ENCODE data around the gene OVCA2.
"Not testable (repeated sequence)": the region's sequence is repeated elsewhere in the genome, so short reads cannot be mapped to it uniquely, and the experiment has no call there.

The OVCA2 gene

GRCh38 chr17:2041561-2042389 is at the start of gene OVCA2:
Gene OVCA2 (plus strand): TSS chr17:2042022. CDS start chr17:2042048, 26 bp downstream.
- peak; percentile 95 for DNase-seq (ENCODE audit: low read depth, low spot score)

GRCh38 chr17:1992541-1992940 is 49.3 kb upstream of the OVCA2 start:
- no peak for DNase-seq (ENCODE audit: low read depth, low spot score)

GRCh38 chr17:1994707-1995106 is 47.1 kb upstream of the OVCA2 start:
- no peak for DNase-seq (ENCODE audit: low read depth, low spot score)

DNA sequence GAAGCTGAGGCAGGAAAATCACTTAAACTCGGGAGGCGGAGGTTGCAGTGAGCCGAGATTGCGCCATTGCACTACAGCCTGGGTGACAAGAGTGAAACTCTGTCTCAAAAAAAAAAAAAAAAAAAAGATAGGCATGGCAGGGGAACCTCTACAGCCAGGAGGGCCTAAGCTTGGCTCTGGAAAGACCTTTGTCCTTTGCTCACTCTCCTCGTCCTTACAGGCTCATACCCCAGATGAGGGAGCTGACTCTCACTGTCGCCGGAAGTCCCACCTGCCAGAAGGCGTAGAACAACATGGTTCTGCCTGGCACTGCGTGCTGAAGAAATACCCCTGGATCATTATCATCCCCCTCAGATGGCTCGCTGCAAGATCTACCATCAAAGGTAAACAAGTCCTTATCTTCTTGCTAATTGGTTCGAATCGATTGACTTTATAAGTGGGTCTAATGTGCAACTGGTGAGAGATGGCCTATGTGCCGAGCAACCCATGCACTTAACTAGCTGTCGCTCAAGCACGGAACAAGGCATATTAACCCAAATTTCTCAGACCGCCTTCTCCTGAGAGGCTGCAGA is 46.4 kb upstream of the OVCA2 start:
- DNase-seq (ENCODE audit: low read depth, low spot score): no peak

DNA sequence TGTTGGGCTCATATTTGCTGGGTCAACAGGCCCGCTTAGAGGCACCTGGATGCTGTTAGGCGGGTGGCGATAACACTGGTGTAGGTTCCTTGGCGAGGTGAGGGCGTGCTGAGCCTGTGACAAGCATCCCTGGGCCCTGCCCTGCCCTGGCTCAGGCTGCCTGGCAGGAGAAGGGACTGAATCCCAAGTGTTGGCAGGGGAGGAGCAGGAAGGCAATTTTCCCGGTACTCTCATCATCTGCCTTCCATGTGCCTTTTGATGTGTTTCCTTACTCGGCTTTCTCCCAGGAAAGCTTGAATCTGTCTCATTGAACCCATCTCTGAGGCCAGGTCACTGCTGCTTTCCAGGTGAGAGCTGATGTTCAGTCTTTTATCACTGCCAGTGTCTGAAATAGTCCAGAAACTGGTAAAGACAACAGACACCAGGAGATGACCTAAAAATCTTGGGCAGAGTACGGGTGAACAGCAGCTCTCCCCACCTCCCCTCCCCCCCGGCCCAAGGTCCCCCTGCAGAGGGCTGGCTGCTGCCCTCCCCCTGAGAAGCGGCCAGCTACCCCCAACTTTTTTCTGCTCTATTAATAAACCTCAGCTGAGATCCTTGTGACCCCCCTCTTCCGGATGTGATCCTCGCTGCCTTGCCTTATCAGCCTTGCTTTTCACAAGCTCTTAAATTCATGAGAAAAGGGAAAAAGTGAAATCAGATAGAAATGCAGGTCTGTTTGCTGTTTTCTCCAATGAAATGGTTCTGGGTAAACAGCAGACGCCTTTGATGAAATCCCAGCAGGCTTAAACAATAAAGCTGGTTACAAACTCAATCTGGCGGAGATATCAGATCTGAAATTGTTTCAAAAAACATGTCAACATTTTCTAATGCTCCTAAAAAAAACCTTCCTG is 45.7 kb upstream of the OVCA2 start:
- DNase-seq (ENCODE audit: low read depth, low spot score): no peak

GRCh38 chr17:1996800-1997288 is 45.0 kb upstream of the OVCA2 start:
- DNase-seq (ENCODE audit: low read depth, low spot score): no peak

DNA sequence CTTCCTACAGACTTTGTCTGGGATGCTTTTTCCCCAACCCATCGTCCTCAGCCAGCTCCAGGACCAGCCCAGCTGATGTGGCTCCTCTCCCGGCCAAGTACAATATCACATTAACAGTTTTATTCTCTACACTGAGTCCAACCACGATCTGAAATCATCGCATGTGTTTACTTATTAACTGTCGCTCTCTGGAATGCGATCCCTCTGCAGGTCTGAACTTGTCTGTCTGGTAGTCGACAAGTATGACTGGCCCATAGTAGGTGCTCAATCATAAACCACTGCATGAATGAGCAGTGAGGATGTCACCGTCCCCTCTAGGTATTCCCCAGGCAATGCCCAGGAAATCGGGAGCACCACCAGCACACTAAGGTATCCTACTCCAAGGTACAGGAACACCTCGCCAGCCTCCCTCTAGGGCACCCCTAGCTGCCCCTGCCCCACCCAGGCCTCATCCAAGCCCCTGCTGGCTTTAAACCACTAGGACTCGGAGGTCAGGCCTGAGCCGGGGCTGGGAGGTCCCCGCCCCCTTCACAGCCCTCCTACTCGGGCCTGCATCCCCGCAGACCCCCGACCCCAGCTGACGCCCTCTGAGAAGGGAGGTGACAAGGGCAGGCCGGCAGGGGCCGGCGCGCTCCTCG is 44.4 kb upstream of the OVCA2 start:
- no peak for DNase-seq (ENCODE audit: low read depth, low spot score)

- no peak for DNase-seq (ENCODE audit: low read depth, low spot score)
Measured at GRCh38 chr17:1997927-1998742, 43.7 kb upstream of the OVCA2 start.

DNA sequence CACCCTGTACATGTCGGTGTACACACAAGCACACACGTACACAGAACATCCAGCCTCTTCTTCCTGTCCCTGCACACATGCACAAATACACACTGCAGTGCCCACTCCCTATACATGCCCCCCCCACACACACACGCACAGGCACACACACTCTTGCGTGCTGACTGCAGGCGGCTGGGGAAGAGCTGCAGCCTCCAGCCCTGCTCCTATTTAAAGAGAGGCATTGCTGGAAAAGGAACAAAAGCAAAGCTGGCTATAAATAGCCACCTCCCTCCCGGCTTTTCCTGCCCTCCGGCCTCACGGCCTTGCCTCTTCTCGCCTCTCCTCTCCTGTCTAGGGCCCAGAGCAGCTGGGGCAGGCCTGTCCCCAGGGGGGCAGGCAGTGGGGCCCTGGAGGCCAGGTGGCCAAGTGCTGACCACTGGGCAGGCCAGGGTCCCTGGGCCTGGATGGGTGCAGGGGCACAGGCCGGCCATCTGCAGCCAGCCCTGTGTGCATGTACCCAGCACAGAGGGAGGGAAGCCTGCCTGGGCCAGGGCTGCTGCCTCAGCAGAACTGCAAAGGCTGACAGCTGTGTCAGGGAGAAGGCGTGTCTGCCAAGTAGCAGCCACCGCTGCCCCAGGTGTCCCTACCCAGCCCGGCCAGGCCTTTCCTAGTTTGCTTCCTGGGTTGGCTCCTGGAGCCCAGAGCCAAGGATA is 42.1 kb upstream of the OVCA2 start:
- no peak for DNase-seq (ENCODE audit: low read depth, low spot score)

GRCh38 chr17:2002767-2003329 is 39.0 kb upstream of the OVCA2 start:
- no peak for DNase-seq (ENCODE audit: low read depth, low spot score)

DNA sequence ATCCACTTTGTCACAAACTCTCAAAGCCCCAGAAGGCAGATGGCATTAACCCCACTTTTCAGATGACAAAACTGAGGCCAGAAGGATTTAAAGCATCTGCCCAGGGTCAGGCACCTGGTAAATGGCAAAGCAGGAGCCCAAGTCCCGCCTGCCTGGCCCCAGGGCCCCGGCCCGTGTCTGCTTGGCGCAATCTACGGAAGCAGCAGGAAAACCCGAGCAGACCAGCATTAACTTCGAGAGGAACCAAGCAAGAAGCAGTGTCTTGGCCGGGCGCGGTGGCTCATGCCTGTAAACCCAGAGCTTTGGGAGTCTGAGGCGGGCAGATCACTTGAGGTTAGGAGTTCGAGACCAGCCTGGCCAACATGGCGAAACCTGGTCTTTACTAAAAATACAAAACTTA is 38.3 kb upstream of the OVCA2 start:
- DNase-seq (ENCODE audit: low read depth, low spot score): no peak

- no peak for DNase-seq (ENCODE audit: low read depth, low spot score)
Measured at GRCh38 chr17:2004435-2004952, 37.3 kb upstream of the OVCA2 start.

- no peak for DNase-seq (ENCODE audit: low read depth, low spot score)
Measured at GRCh38 chr17:2008332-2009126, 33.3 kb upstream of the OVCA2 start.

DNA sequence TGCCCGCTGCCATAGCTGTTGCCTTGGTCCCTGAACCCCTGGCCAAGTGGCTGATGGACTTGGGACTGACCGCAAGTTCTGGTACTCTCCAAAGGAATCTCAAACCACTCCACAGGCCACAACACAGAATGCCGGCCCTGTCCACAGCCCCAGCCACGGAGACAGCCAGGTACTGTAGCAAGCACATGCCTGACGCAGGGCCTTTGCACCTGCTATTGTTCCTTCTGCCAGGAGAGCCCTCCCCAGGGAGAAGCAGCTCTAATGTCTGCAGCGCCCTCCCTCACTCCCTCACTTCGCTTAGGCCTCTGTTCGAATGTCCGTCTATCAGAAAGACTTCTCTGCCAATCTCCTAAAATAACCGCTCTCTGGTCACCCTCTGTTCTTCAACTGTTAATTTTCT is 32.1 kb upstream of the OVCA2 start:
- no peak for DNase-seq (ENCODE audit: low read depth, low spot score)

DNA sequence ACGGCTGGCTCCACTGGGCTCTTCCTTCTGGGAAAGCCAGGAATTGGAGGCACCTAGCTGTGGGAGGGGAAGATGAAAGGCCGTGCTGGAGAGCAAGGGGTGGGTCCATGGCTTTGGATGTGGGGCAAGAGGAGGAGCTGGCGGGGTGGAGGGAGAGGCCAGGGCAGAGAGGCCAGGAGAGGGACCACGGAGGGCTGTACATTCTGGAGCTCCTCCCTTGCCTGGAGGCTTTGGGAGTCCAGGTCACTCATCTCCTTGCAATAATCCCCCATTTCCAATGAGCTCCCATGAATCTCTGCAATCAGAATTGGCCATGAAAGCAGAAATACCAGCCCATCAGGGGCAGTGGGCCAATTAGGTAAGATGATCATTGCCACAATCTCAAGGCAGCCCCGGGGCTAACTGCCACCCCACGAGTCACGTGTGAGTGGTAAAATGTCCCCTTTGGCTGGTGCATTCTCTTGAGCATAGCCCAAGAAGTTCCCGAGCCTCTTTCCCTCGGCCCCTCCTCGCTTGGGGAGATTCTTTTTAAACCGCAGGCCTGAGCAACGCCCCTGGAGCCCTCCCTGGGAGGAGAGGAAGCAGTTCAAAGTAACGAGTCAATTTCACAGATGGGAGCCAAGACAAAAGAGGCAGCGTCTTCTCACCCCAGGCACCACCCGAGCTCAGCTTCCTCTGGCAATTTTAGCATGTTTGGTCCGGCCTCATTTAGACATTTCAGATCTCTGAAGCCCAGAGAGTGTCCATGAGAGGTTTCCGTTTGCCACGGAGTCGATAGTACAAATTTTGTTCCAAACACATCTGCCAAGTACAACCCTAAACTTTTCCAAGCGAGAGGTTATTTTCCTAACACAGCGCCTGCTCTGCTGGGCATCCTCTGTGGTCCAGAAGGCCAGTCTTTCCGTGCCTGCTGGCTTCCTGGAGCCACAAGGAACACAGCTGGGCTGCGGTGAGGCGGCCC is 30.1 kb upstream of the OVCA2 start:
- DNase-seq (ENCODE audit: low read depth, low spot score): no peak

- DNase-seq (ENCODE audit: low read depth, low spot score): no peak
Measured at GRCh38 chr17:2012499-2012898, 29.3 kb upstream of the OVCA2 start.

DNA sequence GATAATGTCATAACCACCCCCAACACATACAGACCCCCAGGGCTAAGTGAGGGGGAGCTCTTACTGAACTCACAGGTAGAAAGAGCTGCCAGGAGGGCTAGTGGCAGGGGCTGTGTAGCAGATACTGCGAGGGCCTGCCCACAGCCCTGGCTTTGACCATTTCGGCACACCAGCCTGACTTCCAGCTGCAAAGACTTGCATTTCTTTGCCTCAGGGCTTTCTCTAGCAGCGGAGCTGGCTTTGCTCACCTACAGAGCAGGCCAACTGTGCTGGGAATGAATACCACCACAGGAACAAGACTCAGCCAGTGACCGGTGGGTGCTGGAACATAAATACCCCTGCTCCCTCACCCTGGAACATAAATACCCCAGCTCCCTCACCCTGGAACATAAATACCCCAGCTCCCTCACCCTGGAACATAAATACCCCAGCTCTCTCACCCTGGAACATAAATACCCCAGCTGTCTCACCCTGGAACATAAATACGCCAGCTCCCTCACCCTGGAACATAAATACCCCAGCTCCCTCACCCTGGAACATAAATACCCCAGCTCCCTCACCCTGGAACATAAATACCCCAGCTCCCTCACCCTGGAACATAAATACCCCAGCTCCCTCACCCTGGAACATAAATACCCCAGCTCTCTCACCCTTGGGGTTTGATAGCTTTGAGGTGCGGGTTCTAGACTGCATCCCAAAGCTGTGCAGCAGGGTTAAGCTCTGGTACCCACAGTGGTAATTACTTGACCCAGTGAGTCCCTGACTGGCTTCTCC is 28.4 kb upstream of the OVCA2 start:
- DNase-seq (ENCODE audit: low read depth, low spot score): not testable (repeated sequence)

All from activated naive CD8-positive, alpha-beta T cell treated with anti-CD3 and anti-CD28 coated beads, Interleukin-2, amount 50 U/mL, for 16 hours (primary cell).